Aorta (tissue), 5 donors: ENCODE results near the gene DYRK3. TPM values are rescaled to one million over a fixed set of nuclear protein-coding genes. Genes with fewer than 3 reads are reported as not detected.

Experiments used
- ATAC-seq: fragments of 200-7000 bp; cut with Tn5 transposase; one replicate; pipeline ENCODE4 v1.9.1; 2022; ENCODE audit warnings: moderate library complexity; ENCODE audit not compliant: low FRiP score
- DNase-seq, 2 donors: peaks; one replicate each; pipeline ENCODE4 v3.0.0-alpha.2; 2020
- H3K27ac ChIP-seq, 2 donors: one replicate each; pipeline ENCODE4 v1.5.1; 2013; ENCODE audit warnings: low read length in 2 of 2, mild to moderate bottlenecking in 2 of 2, moderate library complexity in 2 of 2, control low read depth in 1 of 2, inconsistent platforms in 1 of 2, low read depth in 1 of 2
- H3K27me3 ChIP-seq, 2 donors: one replicate each; pipeline ENCODE4 v1.6.1; 2013; ENCODE audit warnings: control low read depth in 1 of 2, low read length in 1 of 2, mild to moderate bottlenecking in 1 of 2, moderate library complexity in 1 of 2; ENCODE audit not compliant: insufficient read depth in 2 of 2, control insufficient read depth in 1 of 2
- H3K36me3 ChIP-seq, 2 donors: one replicate each; pipeline ENCODE4 v1.6.1; 2013; ENCODE audit warnings: control low read depth in 1 of 2, low read length in 1 of 2, mild to moderate bottlenecking in 1 of 2; ENCODE audit not compliant: insufficient read depth in 2 of 2, control insufficient read depth in 1 of 2
- H3K4me1 ChIP-seq, 2 donors: one replicate each; pipeline ENCODE4 v1.6.1; 2013; ENCODE audit warnings: low read length in 2 of 2, control low read depth in 1 of 2, mild to moderate bottlenecking in 1 of 2, moderate library complexity in 1 of 2; ENCODE audit not compliant: insufficient read depth in 2 of 2, control insufficient read depth in 1 of 2
- H3K4me3 ChIP-seq, 2 donors: one replicate each; pipeline ENCODE4 v1.5.1; 2013; ENCODE audit warnings: low read length in 2 of 2, control low read depth in 1 of 2, mild to moderate bottlenecking in 1 of 2
- H3K9me3 ChIP-seq: one replicate; pipeline ENCODE4 v1.6.1; 2013; ENCODE audit warnings: mild to moderate bottlenecking, low read length; ENCODE audit not compliant: control insufficient read depth
- WGBS, 2 donors: extraction: QIAGEN DNeasy Blood & Tissue Kit; methylation state at CpG; one replicate each; pipeline ENCODE4 v1.1.7; 2013; 5-methylcytosine and 5-hydroxymethylcytosine counted together
- intact Hi-C, 2 donors: fragments of 100-400 bp; cut with DNase I; formaldehyde crosslinking; loops; one replicate each; pipeline versions ENCODE4 v1.14.2 to v1.15.0; 2022
- polyA plus RNA-seq, 2 donors: library from polyadenylated mRNA; stranded (reverse); fragments of 200-250 nt; gene quantifications; one replicate each; pipeline ENCODE4 v1.2.3, GENCODE V29; 2013
- total RNA-seq, 2 donors: library from RNA; stranded (reverse); fragmentation: NEBNext Ultra II Directional; extraction: Animal tissue kit (Norgen Biotek cat#: 25700); gene quantifications; one replicate each; pipeline ENCODE4 v1.2.1, GENCODE V29; 2021
- donor health status: healthy with polysubstance abuse.
- donor health status: Bipolar disorder and iron deficiency.
- donor health status: DM: no; HTN: no; CAD: no.
- donor health status: DM: no; HTN: no; CAD: no.
- donor health status: DM: yes; HTN: yes; CAD: no.

DYRK3 gene
- total and polyA plus RNA-seq, 4 donors, result 2.8 to 10.7 (median 6.2) TPM

- Histone ChIP-seq H3K4me1 (peaks cover 11 to 19% of the 10 kb centered on the region in 2 donors), H3K36me3 (no peaks in the 10 kb centered on the region), H3K4me3 (peak overlapping the region; percentile 99 to 100), H3K27ac (peak overlapping the region; percentile 100), H3K9me3 (no peaks in the 10 kb centered on the region), H3K27me3 (no peaks in the 10 kb centered on the region)
- DNase-seq (peak; percentile 76 to 89), ATAC-seq (peak; percentile 82)
- WGBS, 2 donors, result 0% methylated on average over 48 of the region's 48 CpGs
- intact Hi-C loops, result loop anchor here in 1 of 2 donors (5.0 to 10.0 kb wide), 2 partner anchors 36 to 191 kb away; no protein-coding TSS in a partner anchor
Measured at GRCh38 chr1:206685769-206686477, 50.6 kb downstream of the DYRK3 start.

GRCh38 chr1:206686478-206687249 is 51.3 kb downstream of the DYRK3 start:
- H3K9me3 ChIP-seq, result no peaks in the 10 kb centered on the region
- DNase-seq, result no peak
- H3K4me3 ChIP-seq, result peak overlapping the region; percentile 99 to 100

GRCh38 chr1:206687251-206687914 is 52.0 kb downstream of the DYRK3 start:
- Histone ChIP-seq H3K9me3 (no peaks in the 10 kb centered on the region), H3K36me3 (no peaks in the 10 kb centered on the region), H3K4me3 (no peak overlapping the region), H3K27me3 (no peaks in the 10 kb centered on the region), H3K4me1 (peaks cover 13 to 25% of the 10 kb centered on the region in 2 donors), H3K27ac (no peak overlapping the region)
- WGBS, 2 donors, result 21 to 23% methylated on average over 7 of the region's 7 CpGs
- ATAC-seq (no peak), DNase-seq (no peak)
- intact Hi-C loops, result loop anchor here in 1 of 2 donors (5.0 to 10.0 kb wide), 2 partner anchors 35 to 193 kb away; no protein-coding TSS in a partner anchor

More at GRCh38 chr1:206686478-206687249, 51.3 kb downstream of the DYRK3 start:
- intact Hi-C loops, result loop anchor here in 1 of 2 donors (5.0 to 10.0 kb wide), 2 partner anchors 36 to 192 kb away; no protein-coding TSS in a partner anchor
- no peaks in the 10 kb centered on the region for H3K36me3 ChIP-seq
- no peak for ATAC-seq
- H3K27me3 ChIP-seq, result no peaks in the 10 kb centered on the region
- H3K27ac ChIP-seq, result peak overlapping the region; percentile 100
- WGBS, 2 donors, result 3 to 4% methylated on average over 8 of the region's 8 CpGs
- H3K4me1 ChIP-seq, result peaks cover 13 to 21% of the 10 kb centered on the region in 2 donors

- H3K4me3 ChIP-seq, result no peak overlapping the region
- no peak for ATAC-seq
- DNase-seq, result no peak
Measured at GRCh38 chr1:206687915-206688442, 52.6 kb downstream of the DYRK3 start.

GRCh38 chr1:206690516-206690915 is 55.2 kb downstream of the DYRK3 start:
- no peaks in the 10 kb centered on the region for H3K9me3 ChIP-seq
- H3K27ac ChIP-seq, result no peak overlapping the region
- intact Hi-C loops, result no loop called here
- H3K27me3 ChIP-seq, result no peaks in the 10 kb centered on the region
- 26 to 29% methylated on average over 2 of the region's 2 CpGs for WGBS, 2 donors
- peaks cover 18 to 29% of the 10 kb centered on the region in 2 donors for H3K4me1 ChIP-seq
- DNase-seq (peak in 1 of 2 donors; percentile 66), ATAC-seq (no peak)
- no peaks in the 10 kb centered on the region for H3K36me3 ChIP-seq
- no peak overlapping the region for H3K4me3 ChIP-seq

More at GRCh38 chr1:206687915-206688442, 52.6 kb downstream of the DYRK3 start:
- intact Hi-C loops, result loop anchor here in 1 of 2 donors (5.0 to 10.0 kb wide), 2 partner anchors 34 to 193 kb away; no protein-coding TSS in a partner anchor
- WGBS, 2 donors, result 35 to 40% methylated on average over 2 of the region's 2 CpGs
- no peaks in the 10 kb centered on the region for H3K9me3 ChIP-seq
- H3K27ac ChIP-seq, result peak overlapping the region in 1 of 2 donors; percentile 50
- H3K27me3 ChIP-seq, result no peaks in the 10 kb centered on the region
- no peaks in the 10 kb centered on the region for H3K36me3 ChIP-seq
- peaks cover 13 to 26% of the 10 kb centered on the region in 2 donors for H3K4me1 ChIP-seq

GRCh38 chr1:206691604-206692003 is 56.3 kb downstream of the DYRK3 start:
- DNase-seq (no peak), ATAC-seq (no peak)
- H3K27me3 ChIP-seq, result no peaks in the 10 kb centered on the region
- no peak overlapping the region for H3K27ac ChIP-seq
- H3K36me3 ChIP-seq, result no peaks in the 10 kb centered on the region
- no peak overlapping the region for H3K4me3 ChIP-seq
- 66 to 70% methylated on average over 8 of the region's 8 CpGs for WGBS, 2 donors
- intact Hi-C loops, result no loop called here
- H3K4me1 ChIP-seq, result peaks cover 18 to 29% of the 10 kb centered on the region in 2 donors
- H3K9me3 ChIP-seq, result no peaks in the 10 kb centered on the region

- WGBS, 2 donors, result 19 to 23% methylated on average over 10 of the region's 10 CpGs
- ATAC-seq, result peak; percentile 86
- H3K9me3 ChIP-seq, result no peaks in the 10 kb centered on the region
- H3K27me3 ChIP-seq, result no peaks in the 10 kb centered on the region
- peaks cover 16 to 20% of the 10 kb centered on the region in 2 donors for H3K4me1 ChIP-seq
- peak overlapping the region in 1 of 2 donors; percentile 22 for H3K4me3 ChIP-seq
- peak; percentile 91 to 95 for DNase-seq
- intact Hi-C loops, result no loop called here
- no peaks in the 10 kb centered on the region for H3K36me3 ChIP-seq
- peak overlapping the region; percentile 49 to 98 for H3K27ac ChIP-seq
Measured at GRCh38 chr1:206693029-206693428, 57.7 kb downstream of the DYRK3 start.

GRCh38 chr1:206693592-206693991 is 58.3 kb downstream of the DYRK3 start:
- WGBS, 2 donors, result 2 to 6% methylated on average over 7 of the region's 7 CpGs
- H3K4me3 ChIP-seq, result peak overlapping the region in 1 of 2 donors; percentile 22
- no peaks in the 10 kb centered on the region for H3K36me3 ChIP-seq
- intact Hi-C loops, result no loop called here
- DNase-seq (peak; percentile 78 to 84), ATAC-seq (peak; percentile 83)
- no peaks in the 10 kb centered on the region for H3K27me3 ChIP-seq
- H3K9me3 ChIP-seq, result no peaks in the 10 kb centered on the region
- peak overlapping the region; percentile 49 to 98 for H3K27ac ChIP-seq
- peaks cover 14 to 18% of the 10 kb centered on the region in 2 donors for H3K4me1 ChIP-seq
